ENCODE data around the gene ZDHHC11B. TPM values are rescaled to one million over a fixed set of nuclear protein-coding genes. Genes with fewer than 3 reads are reported as not detected.
"Not testable (repeated sequence)": the region's sequence is repeated elsewhere in the genome, so short reads cannot be mapped to it uniquely, and the experiment has no call there.

The ZDHHC11B gene
- total RNA-seq, 1 donor from 2014 or later = not detected

DNA sequence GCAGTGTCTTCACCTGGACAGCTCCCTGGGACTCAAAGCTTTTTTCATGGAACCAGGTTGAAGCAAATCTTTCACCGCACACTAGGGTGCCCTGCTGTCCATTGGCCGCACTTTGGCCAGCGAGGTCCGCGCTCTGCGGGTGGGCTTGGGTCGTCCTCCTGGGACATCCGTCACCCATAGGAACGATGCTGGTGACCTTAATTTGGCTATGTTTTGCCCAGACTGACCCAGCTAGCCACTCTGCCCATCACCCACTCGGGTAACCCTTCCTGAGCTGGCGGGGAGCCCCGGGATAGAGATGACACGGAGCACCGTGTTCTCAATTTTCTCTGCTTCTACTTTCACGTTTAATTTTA, 25.9 kb downstream of the ZDHHC11B start:
- no peaks in the 10 kb centered on the region for H3K27me3 Mint-ChIP-seq
- H3K36me3 Mint-ChIP-seq (ENCODE audit: low read depth) = no peaks in the 10 kb centered on the region
- no peaks in the 10 kb centered on the region for H3K9me3 Mint-ChIP-seq
- H3K4me3 Mint-ChIP-seq = no peak overlapping the region
- peaks cover 4% of the 10 kb centered on the region for H3K4me1 Mint-ChIP-seq
- intact Hi-C loops (cut with micrococcal nuclease) = no loop called here
- H3K27ac Mint-ChIP-seq = no peak overlapping the region
- no peak for DNase-seq

DNA sequence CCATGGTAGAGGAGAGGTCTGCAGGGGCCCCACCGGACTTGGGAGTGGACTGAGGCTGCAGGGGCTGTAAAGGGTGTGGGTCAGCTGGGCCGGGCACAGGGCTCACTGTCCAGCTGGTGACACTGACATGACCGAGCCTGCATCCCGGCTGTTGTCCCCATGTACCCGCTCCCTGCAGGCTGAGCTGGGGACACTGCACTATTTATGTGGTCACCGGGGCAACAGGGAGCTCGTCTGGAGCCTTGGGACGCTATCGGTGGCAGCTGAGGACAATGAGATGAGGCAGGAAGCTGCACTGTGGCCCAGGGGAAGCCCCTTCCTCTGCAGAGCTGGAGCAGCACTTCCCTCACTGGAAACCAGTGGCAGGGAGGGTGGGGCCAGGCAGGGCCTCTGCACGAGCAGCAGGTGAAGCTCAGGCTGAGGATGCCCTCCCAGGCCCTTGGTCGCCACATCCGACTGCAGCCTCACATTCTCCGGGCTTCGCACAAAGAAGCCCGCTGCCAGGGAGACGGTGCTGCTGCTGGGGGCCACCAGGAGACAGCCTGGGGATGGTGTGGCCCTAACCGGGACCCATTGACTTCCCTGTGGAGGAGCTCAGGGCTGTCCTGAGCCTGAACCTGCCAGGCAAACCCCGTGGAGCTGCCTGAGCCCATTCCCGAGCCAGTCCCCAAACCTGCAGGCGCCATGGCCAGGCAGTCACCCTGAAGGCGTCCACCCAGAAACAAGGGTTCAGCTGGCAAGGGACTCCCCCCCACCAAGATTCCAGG, 26.4 kb downstream of the ZDHHC11B start:
- Mint-ChIP-seq H3K27ac (no peak overlapping the region), H3K36me3 (ENCODE audit: low read depth) (no peaks in the 10 kb centered on the region), H3K4me1 (peaks cover 4% of the 10 kb centered on the region), H3K9me3 (no peaks in the 10 kb centered on the region), H3K4me3 (no peak overlapping the region), H3K27me3 (no peaks in the 10 kb centered on the region)
- intact Hi-C loops (cut with micrococcal nuclease) = no loop called here
- DNase-seq = peak; percentile 57

DNA sequence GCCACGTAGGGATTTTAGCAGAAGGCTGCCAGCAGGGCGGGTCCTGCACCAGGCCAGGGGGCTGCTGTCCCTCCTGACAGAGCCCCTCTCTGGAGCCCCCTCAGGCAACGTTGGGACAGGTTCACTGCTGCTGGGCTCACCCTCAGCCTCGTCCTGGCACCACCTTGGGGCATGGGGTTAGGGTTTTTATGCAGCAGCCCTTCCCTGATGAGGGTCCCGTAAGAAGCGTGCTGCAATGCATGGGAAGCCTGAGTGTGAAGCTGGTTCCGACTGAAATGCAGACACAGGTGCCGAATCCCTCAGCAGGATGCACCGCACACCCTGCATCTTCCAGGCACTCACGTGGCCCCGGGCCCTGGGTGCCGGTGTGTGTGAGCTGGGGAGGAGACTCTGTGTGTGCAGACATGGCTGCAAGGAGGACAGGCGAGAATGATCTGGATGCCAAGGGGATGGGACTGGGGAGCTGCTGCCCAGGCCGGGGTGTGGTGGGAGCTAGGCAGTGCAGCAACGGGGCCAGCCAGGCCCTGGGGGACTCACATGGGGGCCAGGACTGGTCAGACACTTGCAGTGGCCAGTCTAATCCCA, 27.1 kb downstream of the ZDHHC11B start:
- peak; percentile 52 for DNase-seq
- Mint-ChIP-seq H3K9me3 (no peaks in the 10 kb centered on the region), H3K27ac (no peak overlapping the region), H3K4me1 (peaks cover 4% of the 10 kb centered on the region), H3K36me3 (ENCODE audit: low read depth) (no peaks in the 10 kb centered on the region), H3K27me3 (no peaks in the 10 kb centered on the region), H3K4me3 (no peak overlapping the region)
- intact Hi-C loops (cut with micrococcal nuclease) = no loop called here

DNA sequence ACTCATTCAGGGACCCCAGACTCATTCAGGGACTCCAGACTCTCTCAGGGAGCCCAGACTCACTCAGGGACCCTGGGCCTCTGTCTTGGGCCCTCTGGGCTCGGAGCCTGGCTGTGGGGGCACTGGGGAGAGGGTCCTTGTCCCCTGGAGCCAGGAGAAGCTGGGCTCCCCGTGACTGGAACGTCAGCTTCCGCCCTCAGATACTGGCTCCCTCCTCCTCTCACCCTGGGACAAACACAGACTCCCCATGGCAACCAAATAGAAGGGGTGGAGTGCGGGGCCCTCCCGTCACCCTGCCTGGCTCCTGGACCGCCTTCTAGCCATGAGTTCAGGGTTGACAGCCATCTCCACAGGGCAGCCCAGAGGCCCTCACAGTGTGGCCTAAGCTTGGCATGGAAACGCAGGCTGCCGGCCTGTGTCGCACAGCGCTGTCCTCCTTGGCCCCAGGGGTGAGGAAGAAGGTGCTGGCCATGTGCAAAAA, 27.6 kb downstream of the ZDHHC11B start:
- no peak for DNase-seq
- no peaks in the 10 kb centered on the region for H3K9me3 Mint-ChIP-seq
- intact Hi-C loops (cut with micrococcal nuclease) = no loop called here
- H3K36me3 Mint-ChIP-seq (ENCODE audit: low read depth) = no peaks in the 10 kb centered on the region
- H3K27ac Mint-ChIP-seq = no peak overlapping the region
- H3K27me3 Mint-ChIP-seq = no peaks in the 10 kb centered on the region
- H3K4me1 Mint-ChIP-seq = peaks cover 4% of the 10 kb centered on the region
- H3K4me3 Mint-ChIP-seq = no peak overlapping the region

DNA sequence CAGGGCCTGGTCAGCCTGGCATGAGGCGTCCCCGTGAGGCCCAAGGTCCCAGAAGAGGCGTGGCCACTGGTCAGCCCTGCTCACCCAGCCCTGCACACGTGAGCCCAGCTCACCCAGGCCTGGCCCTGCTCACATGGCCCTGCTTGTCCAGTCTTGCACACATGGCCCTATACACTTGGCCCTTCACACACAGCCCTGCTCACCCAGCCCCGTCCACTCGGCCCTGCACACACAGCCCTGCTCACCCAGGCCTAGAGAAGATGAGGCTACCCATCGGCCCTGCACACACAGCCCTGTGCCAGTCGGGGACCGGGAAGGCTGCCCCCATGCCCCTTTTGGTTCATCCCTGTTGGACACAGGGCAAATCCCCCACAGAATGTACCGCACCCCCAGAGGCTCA, 28.4 kb downstream of the ZDHHC11B start:
- Mint-ChIP-seq H3K27me3 (no peaks in the 10 kb centered on the region), H3K4me3 (no peak overlapping the region), H3K4me1 (peaks cover 4% of the 10 kb centered on the region), H3K36me3 (ENCODE audit: low read depth) (no peaks in the 10 kb centered on the region), H3K9me3 (no peaks in the 10 kb centered on the region), H3K27ac (no peak overlapping the region)
- no peak for DNase-seq
- intact Hi-C loops (cut with micrococcal nuclease) = no loop called here

DNA sequence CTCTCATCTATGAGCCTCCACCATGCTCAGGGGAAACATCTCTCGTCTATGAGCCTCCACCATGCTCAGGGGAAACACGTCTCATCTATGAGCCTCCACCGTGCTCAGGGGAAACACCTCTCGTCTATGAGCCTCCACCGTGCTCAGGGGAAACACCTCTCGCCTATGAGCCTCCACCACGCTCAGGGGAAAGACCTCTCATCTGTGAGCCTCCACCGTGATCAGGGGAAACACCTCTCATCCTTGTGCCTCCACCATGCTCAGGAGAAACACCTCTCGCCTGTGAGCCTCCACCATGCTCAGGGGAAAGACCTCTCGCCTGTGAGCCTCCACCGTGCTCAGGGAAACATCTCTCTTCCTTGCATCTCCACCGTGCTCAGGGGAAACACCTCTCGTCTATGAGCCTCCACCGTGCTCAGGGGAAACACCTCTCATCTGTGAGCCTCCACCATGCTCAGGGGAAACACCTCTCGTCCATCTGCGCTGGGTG, 30.3 kb downstream of the ZDHHC11B start:
- DNase-seq; intact Hi-C loops (cut with micrococcal nuclease); H3K9me3 Mint-ChIP-seq; H3K27ac Mint-ChIP-seq; H3K27me3 Mint-ChIP-seq; H3K4me1 Mint-ChIP-seq; H3K36me3 Mint-ChIP-seq (ENCODE audit: low read depth); H3K4me3 Mint-ChIP-seq: not testable (repeated sequence)

DNA sequence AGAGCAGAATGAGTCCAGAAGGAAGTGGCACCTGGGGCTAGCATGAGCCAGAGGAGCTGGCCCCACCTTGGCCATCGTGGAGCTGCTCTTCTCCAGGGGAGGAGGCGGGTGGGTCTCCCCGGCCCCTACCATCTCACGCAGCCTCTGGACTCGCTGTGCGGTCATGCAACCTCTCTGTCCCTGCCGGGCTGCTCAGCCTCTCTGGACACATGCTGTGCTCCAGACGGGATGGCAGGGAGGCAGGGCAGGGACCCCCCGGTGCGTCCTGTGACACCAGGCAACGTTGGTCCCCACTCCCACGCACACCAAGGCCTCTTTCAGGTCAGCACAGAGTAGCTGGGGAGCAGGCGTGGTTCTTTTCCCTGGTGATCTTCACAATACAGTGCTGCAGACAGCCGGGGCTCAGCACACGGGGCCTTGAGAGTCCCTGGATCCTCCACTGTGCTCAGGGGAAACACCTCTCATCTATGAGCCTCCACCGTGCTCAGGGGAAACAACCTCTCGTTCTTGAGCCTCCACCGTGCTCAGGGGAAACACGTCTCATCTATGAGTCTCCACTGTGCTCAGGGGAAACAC, 30.9 kb downstream of the ZDHHC11B start:
- H3K4me1 Mint-ChIP-seq; H3K27me3 Mint-ChIP-seq; H3K9me3 Mint-ChIP-seq; H3K36me3 Mint-ChIP-seq (ENCODE audit: low read depth); intact Hi-C loops (cut with micrococcal nuclease); H3K4me3 Mint-ChIP-seq; H3K27ac Mint-ChIP-seq; DNase-seq: not testable (repeated sequence)

DNA sequence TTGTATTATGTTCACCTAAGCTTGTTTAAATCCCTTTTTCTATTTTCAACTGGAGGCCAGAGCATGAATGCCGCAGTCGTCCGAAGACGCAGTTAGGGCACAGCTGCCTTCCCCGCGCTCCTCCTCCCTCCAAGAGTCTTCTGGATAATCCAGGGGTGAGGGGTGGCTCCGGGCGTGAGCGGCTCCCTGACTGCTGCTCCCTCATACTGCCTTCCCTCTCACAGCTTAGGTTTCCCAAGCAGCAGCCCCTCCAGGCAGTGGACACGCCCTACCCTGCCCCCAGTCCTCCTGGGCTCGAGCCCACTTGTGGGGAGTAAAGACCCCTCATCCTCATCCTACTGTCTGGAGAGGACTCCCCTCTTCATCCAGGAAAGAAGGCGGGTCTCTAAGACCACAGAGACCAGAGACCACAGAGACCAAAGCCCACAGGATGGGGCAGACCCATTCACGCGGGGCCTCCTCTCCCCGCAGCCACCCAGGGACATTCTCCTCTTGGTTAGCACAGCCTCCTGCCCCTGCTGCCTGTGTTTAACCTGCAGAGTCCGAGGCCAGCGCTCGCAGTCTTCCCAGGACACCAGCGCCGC, 31.9 kb downstream of the ZDHHC11B start:
- DNase-seq; H3K4me1 Mint-ChIP-seq; H3K27me3 Mint-ChIP-seq; H3K9me3 Mint-ChIP-seq; intact Hi-C loops (cut with micrococcal nuclease); H3K4me3 Mint-ChIP-seq; H3K27ac Mint-ChIP-seq; H3K36me3 Mint-ChIP-seq (ENCODE audit: low read depth): not testable (repeated sequence)

DNA sequence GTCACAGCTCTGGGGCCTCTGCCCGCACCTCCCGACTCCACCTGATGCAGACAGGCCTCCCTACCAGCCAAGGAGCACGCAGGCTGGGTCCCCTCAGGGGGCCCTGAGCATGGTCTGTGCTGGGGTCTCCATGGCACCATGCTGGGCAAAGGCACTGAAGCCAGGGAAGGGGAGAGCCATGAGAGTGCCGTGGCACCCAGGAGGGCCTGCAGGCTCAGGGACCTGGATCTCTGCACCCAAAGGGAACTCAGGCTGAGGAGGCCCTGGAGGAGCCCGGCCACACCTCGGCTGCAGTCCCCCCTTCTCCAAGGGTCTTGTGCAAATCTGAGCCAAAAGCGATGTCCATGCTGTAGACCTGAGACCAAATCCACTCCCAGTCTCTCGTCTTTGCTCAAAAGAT, 32.5 kb downstream of the ZDHHC11B start:
- H3K4me3 Mint-ChIP-seq; intact Hi-C loops (cut with micrococcal nuclease); H3K9me3 Mint-ChIP-seq; H3K27me3 Mint-ChIP-seq; H3K27ac Mint-ChIP-seq; H3K36me3 Mint-ChIP-seq (ENCODE audit: low read depth); H3K4me1 Mint-ChIP-seq; DNase-seq: not testable (repeated sequence)

DNA sequence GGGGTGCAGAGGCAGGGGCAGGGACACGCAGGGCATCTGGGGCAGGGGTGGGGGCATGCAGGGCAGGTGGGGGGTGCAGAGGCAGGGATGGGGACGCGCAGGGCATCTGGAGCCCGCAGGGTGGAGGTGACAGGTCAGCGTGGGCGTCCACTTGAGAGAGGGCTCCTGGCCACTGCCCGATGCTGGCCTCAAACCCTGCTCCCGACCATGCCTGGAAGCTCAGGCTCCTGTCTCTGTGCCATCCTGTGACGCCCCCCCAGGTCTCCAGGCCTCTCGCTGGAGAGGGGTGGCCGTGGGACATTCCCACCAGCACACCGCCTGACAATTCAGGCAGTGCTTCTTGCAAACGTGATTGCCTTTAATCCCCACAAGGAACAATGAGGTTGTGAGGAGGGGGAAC, 33.0 kb downstream of the ZDHHC11B start:
- no peaks in the 10 kb centered on the region for H3K4me1 Mint-ChIP-seq
- no peaks in the 10 kb centered on the region for H3K36me3 Mint-ChIP-seq (ENCODE audit: low read depth)
- no peaks in the 10 kb centered on the region for H3K9me3 Mint-ChIP-seq
- no peak for DNase-seq
- H3K27me3 Mint-ChIP-seq = no peaks in the 10 kb centered on the region
- intact Hi-C loops (cut with micrococcal nuclease) = no loop called here
- no peak overlapping the region for H3K27ac Mint-ChIP-seq
- no peak overlapping the region for H3K4me3 Mint-ChIP-seq

DNA sequence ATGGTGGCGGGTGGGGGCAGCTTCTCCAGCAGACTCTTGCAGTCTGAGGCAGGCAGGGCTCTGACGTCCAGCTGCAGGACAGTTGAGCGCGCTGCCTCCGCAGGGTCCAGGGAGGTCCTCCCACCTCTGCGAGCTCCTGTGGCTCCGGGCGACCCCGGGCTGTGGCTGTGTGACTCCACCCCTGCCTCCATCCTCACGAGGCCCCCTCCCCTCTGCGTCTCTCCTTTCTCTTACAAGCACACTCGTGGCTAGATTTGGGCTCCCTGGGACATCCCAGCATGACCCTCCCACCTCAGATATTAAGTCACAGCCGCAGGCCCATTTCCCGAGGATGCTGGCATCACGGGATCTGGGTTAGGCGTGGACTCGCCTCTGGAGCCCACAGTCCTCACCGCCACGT, 34.3 kb downstream of the ZDHHC11B start:
- H3K36me3 Mint-ChIP-seq (ENCODE audit: low read depth); intact Hi-C loops (cut with micrococcal nuclease); H3K9me3 Mint-ChIP-seq; H3K27me3 Mint-ChIP-seq; H3K27ac Mint-ChIP-seq; H3K4me1 Mint-ChIP-seq; H3K4me3 Mint-ChIP-seq; DNase-seq: not testable (repeated sequence)

DNA sequence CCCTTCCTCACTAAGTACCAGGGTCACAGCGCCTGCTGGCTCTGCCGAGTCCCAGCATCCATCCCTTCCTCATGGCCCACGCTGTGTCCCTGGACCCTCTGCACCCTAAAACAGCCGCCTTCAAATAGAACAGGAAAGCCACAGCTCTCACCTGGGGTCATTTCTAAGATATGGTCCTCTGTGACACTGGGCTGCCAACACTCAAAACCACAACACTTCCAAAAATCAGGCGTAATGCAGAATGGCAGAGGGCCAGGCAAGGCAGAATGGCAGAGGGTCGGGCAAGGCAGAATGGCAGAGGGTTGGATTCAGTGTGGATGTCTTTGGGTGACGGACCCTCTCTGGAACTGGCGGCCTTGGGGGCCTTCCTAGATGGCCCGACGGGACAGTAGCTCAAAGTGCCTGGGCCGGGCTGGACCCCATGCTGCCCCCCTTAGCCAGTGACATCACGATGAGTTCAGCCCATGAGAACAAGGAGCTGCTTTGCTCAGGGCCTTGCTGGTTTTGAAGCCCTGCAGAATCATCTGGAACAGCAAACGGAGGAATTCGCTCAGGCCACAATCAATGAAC, 35.3 kb downstream of the ZDHHC11B start:
- no peak for DNase-seq
- H3K27me3 Mint-ChIP-seq = no peaks in the 10 kb centered on the region
- no peaks in the 10 kb centered on the region for H3K36me3 Mint-ChIP-seq (ENCODE audit: low read depth)
- no peak overlapping the region for H3K4me3 Mint-ChIP-seq
- H3K27ac Mint-ChIP-seq = no peak overlapping the region
- no peaks in the 10 kb centered on the region for H3K4me1 Mint-ChIP-seq
- no peaks in the 10 kb centered on the region for H3K9me3 Mint-ChIP-seq
- intact Hi-C loops (cut with micrococcal nuclease) = no loop called here

DNA sequence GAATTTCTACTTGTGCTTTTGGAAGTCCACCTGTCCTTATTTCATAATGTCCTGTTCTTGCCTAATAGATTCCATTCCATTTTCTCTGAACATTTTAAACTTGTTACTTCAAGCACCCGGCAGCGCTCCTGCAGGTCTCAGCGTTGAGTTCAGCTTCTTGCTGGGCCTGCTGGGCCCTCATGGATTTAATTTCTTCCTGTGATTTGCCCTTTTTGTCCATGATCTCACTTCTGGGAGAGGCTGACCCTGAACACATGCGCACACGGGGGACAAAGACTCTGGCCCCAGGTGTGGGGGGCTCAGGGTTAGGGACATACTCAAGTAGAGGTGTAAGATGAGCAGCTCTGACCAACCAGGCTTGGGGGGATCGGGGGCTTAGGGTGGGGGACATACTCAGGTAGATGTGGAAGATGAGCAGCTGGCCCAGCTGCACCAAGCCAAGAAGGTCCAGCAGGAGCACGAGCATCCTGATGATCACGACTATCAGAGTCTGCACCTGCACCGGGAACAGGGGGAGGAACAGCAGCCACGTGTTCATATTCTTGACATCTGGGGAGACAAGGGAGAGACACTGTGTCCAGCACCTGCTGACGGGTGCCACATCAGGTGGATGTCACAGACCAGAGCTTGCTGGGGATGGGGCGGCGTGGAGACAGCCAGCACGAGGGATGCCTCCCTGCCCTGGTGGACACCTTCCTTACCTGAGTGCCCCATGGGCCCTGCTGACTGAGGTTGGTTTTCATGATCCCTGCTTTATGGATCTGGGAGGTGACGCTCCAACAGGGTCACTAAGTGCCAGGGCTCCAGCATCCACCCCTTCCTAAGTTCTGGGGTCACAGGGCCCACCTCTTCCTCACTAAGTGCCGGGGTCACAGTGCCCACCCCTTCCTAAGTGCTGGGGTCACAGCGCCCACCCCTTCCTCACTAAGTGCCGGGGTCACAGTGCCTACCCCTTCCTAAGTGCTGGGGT, 36.2 kb downstream of the ZDHHC11B start:
- H3K4me3 Mint-ChIP-seq; DNase-seq; H3K9me3 Mint-ChIP-seq; H3K36me3 Mint-ChIP-seq (ENCODE audit: low read depth); H3K27me3 Mint-ChIP-seq; H3K27ac Mint-ChIP-seq; H3K4me1 Mint-ChIP-seq; intact Hi-C loops (cut with micrococcal nuclease): not testable (repeated sequence)

All from activated CD4-positive, alpha-beta T cell treated with anti-CD3 and anti-CD28 coated beads, Interleukin-2, amount 10 ng/mL, durations not matched to agents 24 days and 14 days (primary cell).